ENCODE measurements around the gene DACT2. TPM values are rescaled to one million over a fixed set of nuclear protein-coding genes. Genes with fewer than 3 reads are reported as not detected.

Gene DACT2
- total RNA-seq, 4 donors from 2014 or later: 6.0 to 19.9 (median 10.0) TPM

DNA sequence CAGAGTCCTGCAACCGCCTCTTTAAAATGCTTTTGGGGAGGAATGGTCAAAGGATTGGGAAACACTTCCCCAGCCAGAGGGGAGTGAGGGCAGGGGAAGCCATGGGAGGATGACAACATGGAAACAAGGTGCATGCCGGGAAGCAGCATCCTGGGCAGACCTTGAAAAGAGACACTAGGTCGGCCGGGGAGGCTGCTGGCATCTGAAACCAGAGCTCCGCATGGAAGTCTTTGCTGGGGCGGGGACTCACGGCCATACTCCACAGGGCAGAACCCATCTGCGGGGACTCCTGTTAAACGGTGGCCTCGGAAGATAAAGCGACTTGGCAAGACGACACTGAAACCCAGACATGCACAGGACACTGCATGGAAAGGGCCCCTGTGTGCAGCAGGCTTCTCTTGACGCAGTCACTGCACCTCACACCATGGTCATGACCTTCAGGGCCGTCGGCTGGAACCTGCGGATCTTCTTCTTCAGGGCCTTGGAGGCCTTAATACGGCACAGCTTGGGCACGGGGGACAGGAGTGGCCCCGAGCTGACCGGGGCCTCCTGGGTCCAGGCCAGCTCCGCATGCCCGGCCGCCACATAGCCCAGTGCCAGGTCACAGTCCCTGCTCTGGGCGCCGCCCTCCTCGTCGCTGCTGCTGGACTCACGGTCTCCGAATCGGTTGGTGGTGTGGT is 12.4 kb downstream of the DACT2 start:
- no peak overlapping the region for H3K27ac ChIP-seq
- TF ChIP-seq POLR2A (IDR thresholded peaks at IDR 0.05) (no peak), EP300 (IDR thresholded peaks at IDR 0.05) (no peak), POLR2AphosphoS5 (IDR thresholded peaks at IDR 0.05) (no peak)
- TF ChIP-seq, protein P1, sequence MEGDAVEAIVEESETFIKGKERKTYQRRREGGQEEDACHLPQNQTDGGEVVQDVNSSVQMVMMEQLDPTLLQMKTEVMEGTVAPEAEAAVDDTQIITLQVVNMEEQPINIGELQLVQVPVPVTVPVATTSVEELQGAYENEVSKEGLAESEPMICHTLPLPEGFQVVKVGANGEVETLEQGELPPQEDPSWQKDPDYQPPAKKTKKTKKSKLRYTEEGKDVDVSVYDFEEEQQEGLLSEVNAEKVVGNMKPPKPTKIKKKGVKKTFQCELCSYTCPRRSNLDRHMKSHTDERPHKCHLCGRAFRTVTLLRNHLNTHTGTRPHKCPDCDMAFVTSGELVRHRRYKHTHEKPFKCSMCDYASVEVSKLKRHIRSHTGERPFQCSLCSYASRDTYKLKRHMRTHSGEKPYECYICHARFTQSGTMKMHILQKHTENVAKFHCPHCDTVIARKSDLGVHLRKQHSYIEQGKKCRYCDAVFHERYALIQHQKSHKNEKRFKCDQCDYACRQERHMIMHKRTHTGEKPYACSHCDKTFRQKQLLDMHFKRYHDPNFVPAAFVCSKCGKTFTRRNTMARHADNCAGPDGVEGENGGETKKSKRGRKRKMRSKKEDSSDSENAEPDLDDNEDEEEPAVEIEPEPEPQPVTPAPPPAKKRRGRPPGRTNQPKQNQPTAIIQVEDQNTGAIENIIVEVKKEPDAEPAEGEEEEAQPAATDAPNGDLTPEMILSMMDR (IDR thresholded peaks at IDR 0.05): no peak
- no peak overlapping the region for H3K4me3 ChIP-seq
- H3K9me3 ChIP-seq: no peaks in the 10 kb centered on the region
- 88% methylated on average over 11 of the region's 30 CpGs for WGBS
- H3K36me3 ChIP-seq: peaks cover 6% of the 10 kb centered on the region
- no peaks in the 10 kb centered on the region for H3K4me1 ChIP-seq
- no peaks in the 10 kb centered on the region for H3K27me3 ChIP-seq
- no peak for DNase-seq (ENCODE audit: low spot score in 2 of 2)

DNA sequence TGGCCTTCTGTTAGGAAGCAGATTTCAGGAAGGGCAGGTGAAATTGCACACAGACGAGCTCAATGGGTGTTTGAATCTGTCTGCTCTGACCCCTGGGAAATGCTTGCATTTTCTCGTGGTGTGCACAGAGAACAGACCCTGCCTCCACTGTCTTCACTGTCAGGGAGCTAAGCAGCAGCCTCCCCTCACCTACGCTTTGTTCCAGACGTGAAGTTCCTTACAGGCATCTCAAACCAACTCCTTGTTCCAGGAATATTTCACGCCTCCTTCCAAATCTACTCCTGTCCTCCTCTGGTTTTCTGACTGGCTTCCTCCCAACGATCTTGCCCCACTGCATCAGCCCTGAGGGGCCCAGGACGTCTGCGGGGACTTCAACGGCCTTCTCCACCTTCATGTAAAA is 13.7 kb downstream of the DACT2 start:
- WGBS: 69% methylated on average over 9 of the region's 9 CpGs
- no peak overlapping the region for H3K27ac ChIP-seq
- H3K4me3 ChIP-seq: no peak overlapping the region
- no peaks in the 10 kb centered on the region for H3K4me1 ChIP-seq
- TF ChIP-seq EP300 (IDR thresholded peaks at IDR 0.05) (no peak), POLR2A (IDR thresholded peaks at IDR 0.05) (no peak), POLR2AphosphoS5 (IDR thresholded peaks at IDR 0.05) (no peak)
- TF ChIP-seq, protein P1 (IDR thresholded peaks at IDR 0.05): no peak
- no peaks in the 10 kb centered on the region for H3K27me3 ChIP-seq
- no peaks in the 10 kb centered on the region for H3K9me3 ChIP-seq
- DNase-seq (ENCODE audit: low spot score in 2 of 2): no peak
- H3K36me3 ChIP-seq: peaks cover 6% of the 10 kb centered on the region

DNA sequence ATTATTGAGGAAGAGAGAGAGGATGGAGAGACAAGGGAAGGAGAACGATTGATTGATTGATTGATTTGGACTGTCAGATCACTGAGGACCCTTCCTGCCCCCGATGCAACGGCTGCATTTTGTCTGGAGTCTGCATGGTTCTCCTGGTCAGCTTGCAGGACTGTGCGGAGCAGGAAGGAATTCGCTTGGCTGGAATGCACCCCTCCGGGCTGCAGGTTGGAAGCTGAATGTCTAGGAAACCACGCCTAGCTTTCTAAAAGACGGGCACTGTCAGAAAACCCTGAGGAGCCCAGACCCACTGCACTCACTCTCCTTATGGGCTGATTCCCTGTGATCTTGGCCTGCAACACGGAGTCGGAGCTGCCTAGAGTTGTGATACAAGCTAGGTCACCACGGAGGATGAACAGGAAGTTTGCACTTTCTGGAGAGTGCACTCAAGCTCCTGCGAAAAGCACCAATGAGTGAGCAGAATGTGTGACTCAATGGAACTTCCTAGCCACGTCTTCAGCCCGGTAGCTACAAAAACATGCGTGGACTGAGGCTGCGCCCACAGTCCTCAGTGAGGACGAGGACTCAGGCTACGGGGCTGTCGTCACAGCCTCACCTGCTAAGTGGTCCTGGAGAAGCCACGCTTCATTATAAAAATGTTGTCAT is 14.4 kb downstream of the DACT2 start:
- Histone ChIP-seq H3K4me1 (no peaks in the 10 kb centered on the region), H3K9me3 (no peaks in the 10 kb centered on the region), H3K27me3 (no peaks in the 10 kb centered on the region), H3K36me3 (peaks cover 6% of the 10 kb centered on the region), H3K4me3 (no peak overlapping the region), H3K27ac (no peak overlapping the region)
- DNase-seq (ENCODE audit: low spot score in 2 of 2): no peak
- 60% methylated on average over 18 of the region's 20 CpGs for WGBS
- no peak for TF ChIP-seq POLR2A (IDR thresholded peaks at IDR 0.05)
- TF ChIP-seq POLR2AphosphoS5 (IDR thresholded peaks at IDR 0.05): no peak
- no peak for TF ChIP-seq EP300 (IDR thresholded peaks at IDR 0.05)
- TF ChIP-seq, protein P1 (IDR thresholded peaks at IDR 0.05): no peak

DNA sequence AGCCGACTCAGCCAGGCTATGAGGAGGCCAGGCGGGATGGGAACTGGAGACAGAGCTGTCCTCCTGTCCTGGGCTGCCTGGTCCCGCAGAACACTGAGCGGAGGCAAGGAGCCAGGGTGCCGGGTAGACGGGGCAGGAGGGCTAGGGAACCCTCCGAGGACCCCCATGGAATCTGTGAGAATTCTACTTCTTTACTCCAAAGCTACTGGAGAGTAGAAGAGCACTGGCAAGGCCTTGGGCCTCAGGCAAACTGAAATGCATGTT is 14.9 kb downstream of the DACT2 start:
- H3K4me1 ChIP-seq: no peaks in the 10 kb centered on the region
- no peaks in the 10 kb centered on the region for H3K27me3 ChIP-seq
- DNase-seq (ENCODE audit: low spot score in 2 of 2): no peak
- WGBS: 83% methylated on average over 7 of the region's 7 CpGs
- H3K27ac ChIP-seq: no peak overlapping the region
- H3K9me3 ChIP-seq: no peaks in the 10 kb centered on the region
- TF ChIP-seq, protein P1 (IDR thresholded peaks at IDR 0.05): no peak
- TF ChIP-seq EP300 (IDR thresholded peaks at IDR 0.05): no peak
- TF ChIP-seq POLR2A (IDR thresholded peaks at IDR 0.05): no peak
- TF ChIP-seq POLR2AphosphoS5 (IDR thresholded peaks at IDR 0.05): no peak
- peaks cover 6% of the 10 kb centered on the region for H3K36me3 ChIP-seq
- no peak overlapping the region for H3K4me3 ChIP-seq

DNA sequence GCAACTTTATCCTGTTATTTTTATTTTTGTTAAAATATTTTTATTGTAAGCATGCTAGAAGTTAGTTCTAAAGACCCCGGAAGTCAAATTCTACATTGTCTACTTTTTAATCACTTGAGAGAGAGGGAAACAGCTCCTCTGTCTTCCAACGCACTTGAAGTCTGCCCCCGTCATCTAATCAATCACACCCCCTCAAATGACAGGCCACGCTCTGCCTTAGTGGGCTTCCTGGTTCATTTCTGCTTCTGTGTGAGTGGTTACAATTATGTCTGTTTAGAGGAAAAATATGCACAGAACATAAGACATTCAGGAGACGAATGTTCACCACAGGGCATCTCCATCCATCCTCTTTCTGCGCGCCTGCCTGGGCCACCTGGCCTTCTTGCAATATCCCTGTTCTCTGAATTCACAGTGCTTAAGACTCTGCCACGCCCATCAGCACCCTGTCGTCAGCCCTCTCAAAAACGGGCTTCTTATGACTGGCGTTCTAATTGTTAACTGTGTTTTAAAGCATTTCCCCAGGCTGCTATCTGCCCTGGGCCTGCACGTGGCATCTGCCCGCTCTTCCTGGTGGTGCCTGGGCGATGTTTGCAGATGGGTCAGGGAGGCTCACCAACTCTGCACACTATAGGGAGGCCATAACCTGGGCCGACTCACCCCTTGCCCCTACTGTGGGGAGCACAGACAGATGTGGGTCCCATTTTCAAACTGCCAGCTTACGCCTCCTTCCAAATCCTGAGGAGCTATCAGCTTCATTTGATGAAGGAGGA is 15.4 kb downstream of the DACT2 start:
- Histone ChIP-seq H3K9me3 (no peaks in the 10 kb centered on the region), H3K27ac (no peak overlapping the region), H3K27me3 (no peaks in the 10 kb centered on the region), H3K4me3 (no peak overlapping the region), H3K36me3 (peaks cover 6% of the 10 kb centered on the region), H3K4me1 (no peaks in the 10 kb centered on the region)
- TF ChIP-seq EP300 (IDR thresholded peaks at IDR 0.05): no peak
- TF ChIP-seq, protein P1 (IDR thresholded peaks at IDR 0.05): no peak
- TF ChIP-seq POLR2AphosphoS5 (IDR thresholded peaks at IDR 0.05): no peak
- TF ChIP-seq POLR2A (IDR thresholded peaks at IDR 0.05): no peak
- WGBS: 88% methylated on average over 16 of the region's 16 CpGs
- no peak for DNase-seq (ENCODE audit: low spot score in 2 of 2)

Data from suprapubic skin (tissue), 4 donors.